ENCODE measurements around the gene ALKBH2.

The ALKBH2 gene

GRCh38 chr12:109093022-109093918 lies at the start of gene ALKBH2:
Gene ALKBH2, minus strand, starts transcription at chr12:109093472. Its CDS starts 686 bp downstream, at chr12:109092786.
- DNase-seq, result peak; percentile 39 to 97 (median 84)

GRCh38 chr12:109140560-109140959 lies 47.3 kb upstream of the ALKBH2 start:
- no peak for DNase-seq

- DNase-seq, result no peak
Observed at GRCh38 chr12:109139791-109140190, 46.5 kb upstream of the ALKBH2 start.

GRCh38 chr12:109139360-109139759 lies 46.1 kb upstream of the ALKBH2 start:
- DNase-seq, result no peak

- DNase-seq, result no peak
Observed at GRCh38 chr12:109137055-109137454, 43.8 kb upstream of the ALKBH2 start.

GRCh38 chr12:109134186-109134917 lies 41.1 kb upstream of the ALKBH2 start:
- peak in 2 of 56 donors; percentile 6 to 14 for DNase-seq

GRCh38 chr12:109131154-109132050 lies 38.1 kb upstream of the ALKBH2 start:
- DNase-seq, result peak in 12 of 56 donors; percentile 9 to 47 (median 14)

GRCh38 chr12:109130297-109131153 lies 37.3 kb upstream of the ALKBH2 start:
- no peak for DNase-seq

- DNase-seq, result no peak
Observed at GRCh38 chr12:109127533-109128242, 34.4 kb upstream of the ALKBH2 start.

GRCh38 chr12:109126784-109127183 lies 33.5 kb upstream of the ALKBH2 start:
- DNase-seq, result no peak

- DNase-seq, result no peak
Observed at GRCh38 chr12:109125791-109126190, 32.5 kb upstream of the ALKBH2 start.

- DNase-seq, result no peak
Observed at GRCh38 chr12:109124878-109125648, 31.8 kb upstream of the ALKBH2 start.

GRCh38 chr12:109121346-109121880 lies 28.1 kb upstream of the ALKBH2 start:
- DNase-seq, result no peak

GRCh38 chr12:109120557-109120956 lies 27.3 kb upstream of the ALKBH2 start:
- no peak for DNase-seq

- DNase-seq, result no peak
Observed at GRCh38 chr12:109120095-109120494, 26.8 kb upstream of the ALKBH2 start.

- DNase-seq, result no peak
Observed at GRCh38 chr12:109116611-109116949, 23.3 kb upstream of the ALKBH2 start.

GRCh38 chr12:109115758-109116610 lies 22.7 kb upstream of the ALKBH2 start, which contains the start of gene ACACB:
Gene ACACB, plus strand, starts transcription at chr12:109116587. Its CDS starts 22,819 bp downstream, at chr12:109139406.
- DNase-seq, result peak in 52 of 56 donors; percentile 12 to 92 (median 66)

GRCh38 chr12:109115404-109115757 lies 22.1 kb upstream of the ALKBH2 start:
- DNase-seq, result no peak
